HepG2 (cell line): Measurements from ENCODE around the gene SCAI. TPM values are rescaled to one million over a fixed set of nuclear protein-coding genes. Genes with fewer than 3 reads are reported as not detected.

Source experiments
- ATF1 ChIP-seq: IDR thresholded peaks from 2 replicates; pipeline ENCODE4 v1.6.1; 2016; ENCODE audit warnings: mild to moderate bottlenecking, control low read depth
- MED8 ChIP-seq: sonication (generic); formaldehyde crosslinking; IDR thresholded peaks from 2 replicates; pipeline ENCODE4 v1.8.1; 2023; ENCODE audit warnings: mild to moderate bottlenecking, missing genetic modification reagents; ENCODE audit not compliant: insufficient replicate concordance
- NCOA5 ChIP-seq: sonication (generic); formaldehyde crosslinking; IDR thresholded peaks from 2 replicates; pipeline ENCODE4 v1.4.0; 2020; ENCODE audit warnings: missing genetic modification reagents
- NFYC ChIP-seq: IDR thresholded peaks from 2 replicates; pipeline ENCODE4 v1.6.1; 2016; ENCODE audit warnings: missing genetic modification reagents, missing compliant biosample characterization
- PHF20 ChIP-seq: sonication (generic); formaldehyde crosslinking; IDR thresholded peaks from 2 replicates; pipeline ENCODE4 v1.5.0; 2020; ENCODE audit warnings: mild to moderate bottlenecking, missing genetic modification reagents
- PRMT3 ChIP-seq: sonication (generic); formaldehyde crosslinking; IDR thresholded peaks from 2 replicates; pipeline ENCODE4 v1.8.1; 2022; ENCODE audit warnings: low read depth, mild to moderate bottlenecking, moderate library complexity, missing genetic modification reagents, borderline replicate concordance
- RAD21 ChIP-seq: fragments of 450-650 bp; formaldehyde crosslinking; IDR thresholded peaks from 2 replicates; pipeline ENCODE4 v1.5.0; 2020; ENCODE audit warnings: mild to moderate bottlenecking
- SNAPC2 ChIP-seq: sonication (generic); formaldehyde crosslinking; IDR thresholded peaks from 2 replicates; pipeline ENCODE4 v1.8.1; 2022; ENCODE audit warnings: mild to moderate bottlenecking, missing genetic modification reagents
- THYN1 ChIP-seq: sonication (generic); formaldehyde crosslinking; IDR thresholded peaks from 2 replicates; pipeline ENCODE4 v1.8.1; 2023; ENCODE audit warnings: low read depth, mild to moderate bottlenecking, moderate library complexity, missing genetic modification reagents, borderline replicate concordance
- ZFP41 ChIP-seq: sonication (generic); formaldehyde crosslinking; IDR thresholded peaks from 2 replicates; pipeline ENCODE4 v1.4.0; 2020; ENCODE audit warnings: mild to moderate bottlenecking, missing genetic modification reagents, borderline replicate concordance
- ZNF343 ChIP-seq: sonication (generic); formaldehyde crosslinking; IDR thresholded peaks from 2 replicates; pipeline ENCODE4 v1.4.0; 2020; ENCODE audit warnings: mild to moderate bottlenecking, missing genetic modification reagents
- ZNF430 ChIP-seq: sonication (generic); formaldehyde crosslinking; IDR thresholded peaks from 2 replicates; pipeline ENCODE4 v1.9.0; 2021; ENCODE audit warnings: mild to moderate bottlenecking, missing genetic modification reagents
- ZNF777 ChIP-seq: sonication (generic); formaldehyde crosslinking; IDR thresholded peaks from 2 replicates; pipeline ENCODE4 v1.4.0; 2020; ENCODE audit warnings: missing genetic modification reagents
- ZSCAN31 ChIP-seq: sonication (generic); formaldehyde crosslinking; IDR thresholded peaks from 2 replicates; pipeline ENCODE4 v1.5.0; 2020; ENCODE audit warnings: low read depth, mild to moderate bottlenecking, missing genetic modification reagents
- polyA plus RNA-seq, 8 experiments: library from polyadenylated mRNA; depleted of rRNA in 3 of 8; stranded (reverse) in 7 of 8; unstranded in 1 of 8; fragments of >200 nt; fragmentation: Illumina TruSeq in 4 of 8; extraction: Trizol in 4 of 8; gene quantifications; 2 replicates each; pipeline versions ENCODE4 v1.2.1 to v1.2.3, GENCODE V29; 2011 to 2016; ENCODE audit warnings: low read depth in 4 of 8, missing spikeins in 1 of 8, mixed read lengths in 1 of 8; ENCODE audit not compliant: insufficient read depth in 1 of 8
- total RNA-seq, 5 experiments: library from RNA; depleted of rRNA; stranded (reverse); fragments of >200 nt; fragmentation: Illumina TruSeq; extraction: Trizol; gene quantifications; 2 replicates each; pipeline ENCODE4 v1.2.3, GENCODE V29; 2016; ENCODE audit warnings: low read depth in 1 of 5
- TF ChIP-seq, protein P1 (sequence below): sonication (generic); formaldehyde crosslinking; IDR thresholded peaks from 2 replicates; pipeline ENCODE4 v1.5.1; 2020; ENCODE audit warnings: mild to moderate bottlenecking, missing genetic modification reagents, moderate library complexity
- TF ChIP-seq, protein P2 (sequence below): sonication (generic); formaldehyde crosslinking; IDR thresholded peaks from 2 replicates; pipeline ENCODE4 v1.4.0; 2020; ENCODE audit warnings: missing genetic modification reagents; ENCODE audit errors: not compliant biosample characterization
- TF ChIP-seq, protein P3 (sequence below): sonication (generic); formaldehyde crosslinking; conservative IDR thresholded peaks from 2 replicates; pipeline ENCODE4 v1.4.0; 2020; ENCODE audit warnings: missing genetic modification reagents
- TF ChIP-seq, protein P4 (sequence below): sonication (generic); formaldehyde crosslinking; IDR thresholded peaks from 2 replicates; pipeline ENCODE4 v1.5.1; 2020; ENCODE audit warnings: mild to moderate bottlenecking, missing genetic modification reagents, moderate library complexity
- TF ChIP-seq, protein P5 (sequence below): IDR thresholded peaks from 2 replicates; pipeline ENCODE4 v1.6.1; 2016; ENCODE audit warnings: low read depth, control low read depth

The SCAI gene
- total and polyA plus RNA-seq, 2 of the 13 experiments (the other 11 are each of a cell fraction or from before 2014, with no cell fraction given): 4.4 to 8.4 TPM

DNA sequence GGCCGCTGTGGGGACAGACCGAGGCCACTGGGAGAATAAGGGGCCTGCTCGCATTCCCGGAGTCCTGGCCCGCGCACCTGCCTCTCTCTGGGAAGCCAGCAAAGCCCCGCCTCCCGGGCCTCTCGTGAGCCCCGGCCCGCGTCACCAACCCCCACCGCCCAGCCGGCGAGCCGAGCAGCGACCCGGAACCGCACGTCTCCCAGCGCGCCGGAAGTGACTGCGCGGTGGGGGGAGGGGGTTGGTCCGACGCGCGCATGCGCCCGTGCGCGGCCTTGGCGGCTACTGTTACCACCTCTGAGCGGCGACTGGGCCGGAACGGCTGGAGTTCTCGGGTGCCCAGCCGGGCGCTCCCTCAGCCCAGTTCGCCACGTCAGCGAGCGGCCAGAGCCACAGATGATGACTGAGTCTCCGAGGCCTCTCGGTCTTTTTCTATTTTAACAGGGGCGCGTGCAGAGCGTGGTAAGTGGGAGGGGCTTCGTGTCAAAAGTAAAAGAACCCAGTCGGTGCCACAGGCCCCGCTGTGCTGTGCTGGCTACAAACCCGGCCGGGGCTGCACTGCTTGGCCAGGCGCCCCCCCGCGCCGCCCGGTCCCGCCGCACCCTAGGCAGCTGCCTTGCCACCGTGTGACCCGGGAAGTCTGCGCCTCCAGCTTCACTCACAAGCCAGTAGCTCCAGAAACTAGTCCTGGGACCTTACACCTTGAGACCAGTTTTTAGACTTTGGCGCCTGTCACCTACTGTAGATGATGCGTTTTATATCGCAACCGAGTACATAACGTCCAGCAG is 202.2 kb downstream of the SCAI start, which contains the start of gene GOLGA1 (continued):
- TF ChIP-seq, protein P1, sequence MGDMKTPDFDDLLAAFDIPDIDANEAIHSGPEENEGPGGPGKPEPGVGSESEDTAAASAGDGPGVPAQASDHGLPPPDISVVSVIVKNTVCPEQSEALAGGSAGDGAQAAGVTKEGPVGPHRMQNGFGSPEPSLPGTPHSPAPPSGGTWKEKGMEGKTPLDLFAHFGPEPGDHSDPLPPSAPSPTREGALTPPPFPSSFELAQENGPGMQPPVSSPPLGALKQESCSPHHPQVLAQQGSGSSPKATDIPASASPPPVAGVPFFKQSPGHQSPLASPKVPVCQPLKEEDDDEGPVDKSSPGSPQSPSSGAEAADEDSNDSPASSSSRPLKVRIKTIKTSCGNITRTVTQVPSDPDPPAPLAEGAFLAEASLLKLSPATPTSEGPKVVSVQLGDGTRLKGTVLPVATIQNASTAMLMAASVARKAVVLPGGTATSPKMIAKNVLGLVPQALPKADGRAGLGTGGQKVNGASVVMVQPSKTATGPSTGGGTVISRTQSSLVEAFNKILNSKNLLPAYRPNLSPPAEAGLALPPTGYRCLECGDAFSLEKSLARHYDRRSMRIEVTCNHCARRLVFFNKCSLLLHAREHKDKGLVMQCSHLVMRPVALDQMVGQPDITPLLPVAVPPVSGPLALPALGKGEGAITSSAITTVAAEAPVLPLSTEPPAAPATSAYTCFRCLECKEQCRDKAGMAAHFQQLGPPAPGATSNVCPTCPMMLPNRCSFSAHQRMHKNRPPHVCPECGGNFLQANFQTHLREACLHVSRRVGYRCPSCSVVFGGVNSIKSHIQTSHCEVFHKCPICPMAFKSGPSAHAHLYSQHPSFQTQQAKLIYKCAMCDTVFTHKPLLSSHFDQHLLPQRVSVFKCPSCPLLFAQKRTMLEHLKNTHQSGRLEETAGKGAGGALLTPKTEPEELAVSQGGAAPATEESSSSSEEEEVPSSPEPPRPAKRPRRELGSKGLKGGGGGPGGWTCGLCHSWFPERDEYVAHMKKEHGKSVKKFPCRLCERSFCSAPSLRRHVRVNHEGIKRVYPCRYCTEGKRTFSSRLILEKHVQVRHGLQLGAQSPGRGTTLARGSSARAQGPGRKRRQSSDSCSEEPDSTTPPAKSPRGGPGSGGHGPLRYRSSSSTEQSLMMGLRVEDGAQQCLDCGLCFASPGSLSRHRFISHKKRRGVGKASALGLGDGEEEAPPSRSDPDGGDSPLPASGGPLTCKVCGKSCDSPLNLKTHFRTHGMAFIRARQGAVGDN (CRISPR knock-in tag): peak; percentile 93
- TF ChIP-seq NFYC (CRISPR knock-in tag) (peak; percentile 45; the same call in 1 of the 2 replicates), THYN1 (CRISPR knock-in tag) (no peak), ZSCAN31 (CRISPR knock-in tag) (peak; percentile 65; the same call in 1 of the 2 replicates), ATF1 (peak; percentile 86), NCOA5 (no peak), SNAPC2 (CRISPR knock-in tag) (no peak), PHF20 (CRISPR knock-in tag) (peak; percentile 96), RAD21 (CRISPR knock-in tag) (0 out of 2 replicates have a peak, but pooled peaks have one; percentile 7), PRMT3 (CRISPR knock-in tag) (no peak), MED8 (CRISPR knock-in tag) (peak; percentile 88), ZFP41 (CRISPR knock-in tag) (no peak), ZNF343 (CRISPR knock-in tag) (peak; percentile 84; the same call in 1 of the 2 replicates), ZNF430 (CRISPR knock-in tag) (peak; percentile 79), ZNF777 (0 out of 2 replicates have a peak, but pooled peaks have one; percentile 46)
- TF ChIP-seq, protein P2, sequence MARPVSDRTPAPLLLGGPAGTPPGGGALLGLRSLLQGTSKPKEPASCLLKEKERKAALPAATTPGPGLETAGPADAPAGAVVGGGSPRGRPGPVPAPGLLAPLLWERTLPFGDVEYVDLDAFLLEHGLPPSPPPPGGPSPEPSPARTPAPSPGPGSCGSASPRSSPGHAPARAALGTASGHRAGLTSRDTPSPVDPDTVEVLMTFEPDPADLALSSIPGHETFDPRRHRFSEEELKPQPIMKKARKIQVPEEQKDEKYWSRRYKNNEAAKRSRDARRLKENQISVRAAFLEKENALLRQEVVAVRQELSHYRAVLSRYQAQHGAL (CRISPR knock-in tag): no peak
- TF ChIP-seq, protein P3, sequence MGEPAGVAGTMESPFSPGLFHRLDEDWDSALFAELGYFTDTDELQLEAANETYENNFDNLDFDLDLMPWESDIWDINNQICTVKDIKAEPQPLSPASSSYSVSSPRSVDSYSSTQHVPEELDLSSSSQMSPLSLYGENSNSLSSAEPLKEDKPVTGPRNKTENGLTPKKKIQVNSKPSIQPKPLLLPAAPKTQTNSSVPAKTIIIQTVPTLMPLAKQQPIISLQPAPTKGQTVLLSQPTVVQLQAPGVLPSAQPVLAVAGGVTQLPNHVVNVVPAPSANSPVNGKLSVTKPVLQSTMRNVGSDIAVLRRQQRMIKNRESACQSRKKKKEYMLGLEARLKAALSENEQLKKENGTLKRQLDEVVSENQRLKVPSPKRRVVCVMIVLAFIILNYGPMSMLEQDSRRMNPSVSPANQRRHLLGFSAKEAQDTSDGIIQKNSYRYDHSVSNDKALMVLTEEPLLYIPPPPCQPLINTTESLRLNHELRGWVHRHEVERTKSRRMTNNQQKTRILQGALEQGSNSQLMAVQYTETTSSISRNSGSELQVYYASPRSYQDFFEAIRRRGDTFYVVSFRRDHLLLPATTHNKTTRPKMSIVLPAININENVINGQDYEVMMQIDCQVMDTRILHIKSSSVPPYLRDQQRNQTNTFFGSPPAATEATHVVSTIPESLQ: peak; percentile 68; the same call in 1 of the 2 replicates
- TF ChIP-seq, protein P4, sequence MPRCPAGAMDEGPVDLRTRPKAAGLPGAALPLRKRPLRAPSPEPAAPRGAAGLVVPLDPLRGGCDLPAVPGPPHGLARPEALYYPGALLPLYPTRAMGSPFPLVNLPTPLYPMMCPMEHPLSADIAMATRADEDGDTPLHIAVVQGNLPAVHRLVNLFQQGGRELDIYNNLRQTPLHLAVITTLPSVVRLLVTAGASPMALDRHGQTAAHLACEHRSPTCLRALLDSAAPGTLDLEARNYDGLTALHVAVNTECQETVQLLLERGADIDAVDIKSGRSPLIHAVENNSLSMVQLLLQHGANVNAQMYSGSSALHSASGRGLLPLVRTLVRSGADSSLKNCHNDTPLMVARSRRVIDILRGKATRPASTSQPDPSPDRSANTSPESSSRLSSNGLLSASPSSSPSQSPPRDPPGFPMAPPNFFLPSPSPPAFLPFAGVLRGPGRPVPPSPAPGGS (CRISPR knock-in tag): no peak
- TF ChIP-seq, protein P5, sequence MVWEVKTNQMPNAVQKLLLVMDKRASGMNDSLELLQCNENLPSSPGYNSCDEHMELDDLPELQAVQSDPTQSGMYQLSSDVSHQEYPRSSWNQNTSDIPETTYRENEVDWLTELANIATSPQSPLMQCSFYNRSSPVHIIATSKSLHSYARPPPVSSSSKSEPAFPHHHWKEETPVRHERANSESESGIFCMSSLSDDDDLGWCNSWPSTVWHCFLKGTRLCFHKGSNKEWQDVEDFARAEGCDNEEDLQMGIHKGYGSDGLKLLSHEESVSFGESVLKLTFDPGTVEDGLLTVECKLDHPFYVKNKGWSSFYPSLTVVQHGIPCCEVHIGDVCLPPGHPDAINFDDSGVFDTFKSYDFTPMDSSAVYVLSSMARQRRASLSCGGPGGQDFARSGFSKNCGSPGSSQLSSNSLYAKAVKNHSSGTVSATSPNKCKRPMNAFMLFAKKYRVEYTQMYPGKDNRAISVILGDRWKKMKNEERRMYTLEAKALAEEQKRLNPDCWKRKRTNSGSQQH: peak; percentile 50; the same call in 1 of the 2 replicates
